WERI-Rb-1 (cell line): Measurements from ENCODE around the gene ANKRD44.

Experiments
- DNase-seq: peaks from one replicate; pipeline ENCODE4 v3.0.0-alpha.2; 2020
- H3K27ac ChIP-seq: fragments of 250-450 bp; sonication (Bioruptor Pico); 2 replicates; pipeline ENCODE4 v1.5.1; 2020; ENCODE audit warnings: mild to moderate bottlenecking, moderate library complexity
- H3K27me3 ChIP-seq: fragments of 250-450 bp; sonication (Bioruptor Pico); 2 replicates; pipeline ENCODE4 v1.5.1; 2021; ENCODE audit warnings: mild to moderate bottlenecking, low read depth, moderate library complexity; ENCODE audit not compliant: insufficient read depth, severe bottlenecking
- H3K36me3 ChIP-seq: fragments of 250-450 bp; sonication (Bioruptor Pico); 2 replicates; pipeline ENCODE4 v1.5.1; 2020; ENCODE audit warnings: mild to moderate bottlenecking, moderate library complexity
- H3K4me3 ChIP-seq: 2 replicates; pipeline ENCODE4 v1.5.1; 2011; ENCODE audit warnings: low read depth, mild to moderate bottlenecking, control low read depth, low read length
- H3K9me3 ChIP-seq: fragments of 250-450 bp; sonication (Bioruptor Pico); 2 replicates; pipeline ENCODE4 v1.5.1; 2021; ENCODE audit warnings: mild to moderate bottlenecking, moderate library complexity; ENCODE audit not compliant: severe bottlenecking
- CTCF ChIP-seq: IDR thresholded peaks from 2 replicates; pipeline ENCODE4 v1.5.1; 2011; ENCODE audit warnings: low read depth, mild to moderate bottlenecking, control low read depth, inconsistent platforms, low read length

Gene ANKRD44

GRCh38 chr2:197238043-197238365 is 72.6 kb downstream of the ANKRD44 start:
- Histone ChIP-seq H3K4me3 (no peak overlapping the region), H3K27me3 (no peaks in the 10 kb centered on the region), H3K9me3 (no peaks in the 10 kb centered on the region), H3K36me3 (no peaks in the 10 kb centered on the region), H3K27ac (no peak overlapping the region)
- DNase-seq, result no peak
- no peak for TF ChIP-seq CTCF

GRCh38 chr2:197237291-197238042 is 73.1 kb downstream of the ANKRD44 start:
- H3K27ac ChIP-seq, result no peak overlapping the region
- H3K27me3 ChIP-seq, result no peaks in the 10 kb centered on the region
- DNase-seq, result no peak
- no peak overlapping the region for H3K4me3 ChIP-seq
- no peaks in the 10 kb centered on the region for H3K9me3 ChIP-seq
- H3K36me3 ChIP-seq, result no peaks in the 10 kb centered on the region
- TF ChIP-seq CTCF, result no peak

GRCh38 chr2:197236816-197237215 is 73.8 kb downstream of the ANKRD44 start:
- H3K9me3 ChIP-seq, result no peaks in the 10 kb centered on the region
- no peaks in the 10 kb centered on the region for H3K36me3 ChIP-seq
- no peaks in the 10 kb centered on the region for H3K27me3 ChIP-seq
- H3K4me3 ChIP-seq, result no peak overlapping the region
- no peak overlapping the region for H3K27ac ChIP-seq
- TF ChIP-seq CTCF, result no peak
- DNase-seq, result no peak

GRCh38 chr2:197236159-197236558 is 74.4 kb downstream of the ANKRD44 start:
- DNase-seq, result no peak
- TF ChIP-seq CTCF, result no peak
- Histone ChIP-seq H3K9me3 (no peaks in the 10 kb centered on the region), H3K27ac (no peak overlapping the region), H3K27me3 (no peaks in the 10 kb centered on the region), H3K4me3 (no peak overlapping the region), H3K36me3 (no peaks in the 10 kb centered on the region)

GRCh38 chr2:197235711-197236110 is 74.9 kb downstream of the ANKRD44 start:
- no peak for DNase-seq
- no peak overlapping the region for H3K27ac ChIP-seq
- no peak overlapping the region for H3K4me3 ChIP-seq
- H3K9me3 ChIP-seq, result no peaks in the 10 kb centered on the region
- no peaks in the 10 kb centered on the region for H3K27me3 ChIP-seq
- no peaks in the 10 kb centered on the region for H3K36me3 ChIP-seq
- no peak for TF ChIP-seq CTCF

- no peaks in the 10 kb centered on the region for H3K36me3 ChIP-seq
- no peaks in the 10 kb centered on the region for H3K27me3 ChIP-seq
- H3K27ac ChIP-seq, result no peak overlapping the region
- DNase-seq, result no peak
- TF ChIP-seq CTCF, result no peak
- H3K4me3 ChIP-seq, result no peak overlapping the region
- H3K9me3 ChIP-seq, result no peaks in the 10 kb centered on the region
Measured at GRCh38 chr2:197234671-197235191, 75.8 kb downstream of the ANKRD44 start.
